CD4-positive, alpha-beta memory T cell (primary cell): ENCODE measurements around the gene EGR4. TPM values are rescaled to one million over a fixed set of nuclear protein-coding genes. Genes with fewer than 3 reads are reported as not detected.

Experiments used
- CTCF ChIA-PET: fragments of 350-600 bp; sonication (Branson Sonifier 250); formaldehyde crosslinking; loops from one replicate; lab custom pipeline; 2021; ENCODE audit warnings: inconsistent platforms; ENCODE audit not compliant: partially characterized antibody; lab: Charles Lee
- POLR2A ChIA-PET: fragments of 350-600 bp; sonication (Branson Sonifier 250); formaldehyde crosslinking; loops from one replicate; lab custom pipeline; 2021; ENCODE audit not compliant: partially characterized antibody; lab: Charles Lee
- DNase-seq, 5 donors: peaks; one replicate each; pipeline versions ENCODE4 v3.0.0 to v3.0.0-alpha.2; 2020 to 2022; ENCODE audit warnings: mixed read lengths in 1 of 5
- H3K27ac ChIP-seq: one replicate; pipeline ENCODE4 v1.7.0; 2013; ENCODE audit warnings: low read depth, low read length
- H3K27me3 ChIP-seq: 2 replicates; pipeline ENCODE4 v1.7.0; 2013; ENCODE audit warnings: mild to moderate bottlenecking, low read length, moderate library complexity; ENCODE audit not compliant: insufficient read depth
- H3K36me3 ChIP-seq: 2 replicates; pipeline ENCODE4 v1.7.0; 2013; ENCODE audit warnings: mild to moderate bottlenecking, low read length, moderate library complexity; ENCODE audit not compliant: insufficient read depth
- H3K4me1 ChIP-seq: 2 replicates; pipeline ENCODE4 v1.7.0; 2013; ENCODE audit warnings: mild to moderate bottlenecking, low read length, moderate library complexity; ENCODE audit not compliant: insufficient read depth
- H3K4me3 ChIP-seq, 2 donors: one replicate each; pipeline ENCODE4 v1.7.0; 2013; ENCODE audit warnings: low read length in 2 of 2, mild to moderate bottlenecking in 1 of 2
- H3K9me3 ChIP-seq, 2 donors: one replicate each; pipeline ENCODE4 v1.7.0; 2013; ENCODE audit warnings: low read length in 2 of 2, control low read depth in 1 of 2; ENCODE audit not compliant: control insufficient read depth in 1 of 2
- H3K27ac Mint-ChIP-seq, 7 donors: one replicate each; pipeline ENCODE4 v1.8.0; 2020 to 2021; ENCODE audit warnings: mixed read lengths in 7 of 7, mild to moderate bottlenecking in 6 of 7, inconsistent platforms in 3 of 7, moderate library complexity in 3 of 7
- H3K27me3 Mint-ChIP-seq, 2 donors: one replicate each; pipeline ENCODE4 v1.8.0; 2020 to 2021; ENCODE audit warnings: mixed read lengths in 2 of 2
- H3K36me3 Mint-ChIP-seq, 2 donors: one replicate each; pipeline ENCODE4 v1.8.0; 2020 to 2021; ENCODE audit warnings: mixed read lengths in 2 of 2, inconsistent platforms in 1 of 2, mild to moderate bottlenecking in 1 of 2
- H3K4me1 Mint-ChIP-seq, 4 donors: one replicate each; pipeline ENCODE4 v1.8.0; 2020 to 2021; ENCODE audit warnings: mixed read lengths in 4 of 4, mild to moderate bottlenecking in 1 of 4
- H3K4me3 Mint-ChIP-seq, 8 donors: one replicate each; pipeline ENCODE4 v1.8.0; 2020 to 2021; ENCODE audit warnings: mixed read lengths in 8 of 8, mild to moderate bottlenecking in 7 of 8, moderate library complexity in 6 of 8, inconsistent platforms in 3 of 8
- H3K9me3 Mint-ChIP-seq, 8 donors: one replicate each; pipeline ENCODE4 v1.8.0; 2020 to 2021; ENCODE audit warnings: mixed read lengths in 8 of 8, mild to moderate bottlenecking in 5 of 8, inconsistent platforms in 3 of 8, moderate library complexity in 1 of 8
- intact Hi-C: fragments of 100-400 bp; cut with micrococcal nuclease; formaldehyde crosslinking; loops from one replicate; pipeline ENCODE4 v1.15.1; 2023
- polyA plus RNA-seq, 2 donors: library from polyadenylated mRNA; unstranded; fragments of 300-500 nt; fragmentation: Illumina TruSeq; gene quantifications; one replicate each; pipeline ENCODE4 v1.2.3, GENCODE V29; 2021
- total RNA-seq, 2 experiments: library from RNA; stranded (reverse); gene quantifications; one replicate each; pipeline ENCODE4 v1.2.3, GENCODE V29; 2021

The EGR4 gene
- total and polyA plus RNA-seq, 4 experiments from 2014 or later, result not detected

GRCh38 chr2:73297151-73297559 is 3.8 kb upstream of the EGR4 start:
- no peaks in the 10 kb centered on the region for H3K9me3 ChIP-seq
- POLR2A ChIA-PET, result no interaction called here
- CTCF ChIA-PET, result no interaction called here
- H3K27ac ChIP-seq, result no peak overlapping the region
- Mint-ChIP-seq H3K9me3 (no peaks in the 10 kb centered on the region), H3K36me3 (no peaks in the 10 kb centered on the region), H3K4me1 (peaks cover 0 to 8% (median 5%) of the 10 kb centered on the region in 4 donors), H3K27ac (no peak overlapping the region), H3K27me3 (peaks cover 44 to 50% of the 10 kb centered on the region in 2 donors), H3K4me3 (no peak overlapping the region)
- no peaks in the 10 kb centered on the region for H3K36me3 ChIP-seq
- no peak for DNase-seq
- H3K27me3 ChIP-seq, result peaks cover 25% of the 10 kb centered on the region
- peaks cover 15% of the 10 kb centered on the region for H3K4me1 ChIP-seq
- intact Hi-C loops, result no loop called here
- H3K4me3 ChIP-seq, result no peak overlapping the region

- peaks cover 0 to 1% of the 10 kb centered on the region in 2 donors for H3K36me3 Mint-ChIP-seq
- peak overlapping the region in 1 of 8 donors; percentile 36 for H3K4me3 Mint-ChIP-seq
- intact Hi-C loops, result no loop called here
- no peak overlapping the region for H3K4me3 ChIP-seq
- H3K27ac ChIP-seq, result no peak overlapping the region
- ChIA-PET POLR2A (no interaction called here), CTCF (no interaction called here)
- H3K4me1 Mint-ChIP-seq, result peaks cover 5 to 21% (median 12%) of the 10 kb centered on the region in 4 donors
- no peak overlapping the region for H3K27ac Mint-ChIP-seq
- peaks cover 30% of the 10 kb centered on the region for H3K27me3 ChIP-seq
- no peaks in the 10 kb centered on the region for H3K36me3 ChIP-seq
- no peak for DNase-seq
- H3K9me3 ChIP-seq, result no peaks in the 10 kb centered on the region
- peaks cover 41 to 43% of the 10 kb centered on the region in 2 donors for H3K27me3 Mint-ChIP-seq
- H3K4me1 ChIP-seq, result peaks cover 26% of the 10 kb centered on the region
- peaks cover 0 to 2% (median 0%) of the 10 kb centered on the region in 8 donors for H3K9me3 Mint-ChIP-seq
These were observed 2.5 kb upstream of the EGR4 start for GRCh38 chr2:73295751-73296400.

- H3K36me3 Mint-ChIP-seq, result peaks cover 0 to 1% of the 10 kb centered on the region in 2 donors
- Histone ChIP-seq H3K9me3 (no peaks in the 10 kb centered on the region), H3K4me3 (no peak overlapping the region), H3K27me3 (peaks cover 30% of the 10 kb centered on the region), H3K36me3 (no peaks in the 10 kb centered on the region), H3K27ac (no peak overlapping the region), H3K4me1 (peaks cover 28% of the 10 kb centered on the region)
- ChIA-PET CTCF (interaction anchor here (0.8 kb wide), 1 partner anchor 82 kb away, joined by 3 read pairs; no protein-coding TSS in a partner anchor), POLR2A (interaction anchor here (1.2 kb wide), 2 partner anchors 60 to 91 kb away, joined by 6 read pairs; partner anchors contain the start of genes ALMS1 and CCT7)
- peaks cover 6 to 22% (median 15%) of the 10 kb centered on the region in 4 donors for H3K4me1 Mint-ChIP-seq
- no peak for DNase-seq
- peaks cover 37 to 39% of the 10 kb centered on the region in 2 donors for H3K27me3 Mint-ChIP-seq
- peaks cover 0 to 2% (median 0%) of the 10 kb centered on the region in 8 donors for H3K9me3 Mint-ChIP-seq
- H3K27ac Mint-ChIP-seq, result no peak overlapping the region
- intact Hi-C loops, result loop anchor here (5.0 kb wide), 2 partner anchors 82 to 222 kb away; partner anchors contain the start of genes SFXN5 and SMYD5
- peak overlapping the region in 1 of 8 donors; percentile 18 for H3K4me3 Mint-ChIP-seq
These were observed 891 bp upstream of the EGR4 start for GRCh38 chr2:73294239-73294638.

GRCh38 chr2:73292906-73293533 is 328 bp downstream of the EGR4 start:
- POLR2A ChIA-PET, result interaction anchor here (0.6 to 1.2 kb wide), 4 partner anchors 59 to 606 kb away, joined by 3 to 6 read pairs (median 4); partner anchors contain the start of genes ALMS1 and CCT7
- H3K4me1 Mint-ChIP-seq, result peaks cover 6 to 22% (median 15%) of the 10 kb centered on the region in 4 donors
- peaks cover 38 to 45% of the 10 kb centered on the region in 2 donors for H3K27me3 Mint-ChIP-seq
- Histone ChIP-seq H3K4me3 (peak overlapping the region in 1 of 2 donors; percentile 55), H3K27ac (no peak overlapping the region), H3K27me3 (peaks cover 30% of the 10 kb centered on the region), H3K9me3 (no peaks in the 10 kb centered on the region), H3K4me1 (peaks cover 28% of the 10 kb centered on the region), H3K36me3 (no peaks in the 10 kb centered on the region)
- CTCF ChIA-PET, result interaction anchor here (1.3 to 5.0 kb wide), 2 partner anchors 21 to 59 kb away, joined by 4 to 54 read pairs; partner anchors contain the start of genes CCT7 and PRADC1
- DNase-seq, result peak in 1 of 5 donors; percentile 28
- H3K4me3 Mint-ChIP-seq, result peak overlapping the region; percentile 49 to 87 (median 74)
- H3K27ac Mint-ChIP-seq, result peak overlapping the region in 3 of 7 donors; percentile 46 to 77 (median 69)
- intact Hi-C loops, result loop anchor here (1.0 to 5.0 kb wide), 4 partner anchors 24 to 221 kb away; partner anchors contain the start of genes ALMS1, SFXN5 and SMYD5
- H3K9me3 Mint-ChIP-seq, result peaks cover 0 to 2% (median 0%) of the 10 kb centered on the region in 8 donors
- peaks cover 0 to 1% of the 10 kb centered on the region in 2 donors for H3K36me3 Mint-ChIP-seq

GRCh38 chr2:73292316-73292905 is 937 bp downstream of the EGR4 start:
- Mint-ChIP-seq H3K9me3 (peaks cover 0 to 2% (median 0%) of the 10 kb centered on the region in 8 donors), H3K4me1 (peaks cover 6 to 22% (median 15%) of the 10 kb centered on the region in 4 donors), H3K4me3 (peak overlapping the region; percentile 6 to 87 (median 74)), H3K36me3 (peaks cover 0 to 1% of the 10 kb centered on the region in 2 donors), H3K27ac (peak overlapping the region in 3 of 7 donors; percentile 45 to 77 (median 46)), H3K27me3 (peaks cover 33 to 39% of the 10 kb centered on the region in 2 donors)
- CTCF ChIA-PET, result interaction anchor here (1.3 to 5.0 kb wide), 2 partner anchors 21 to 58 kb away, joined by 4 to 54 read pairs; partner anchors contain the start of genes CCT7 and PRADC1
- peaks cover 28% of the 10 kb centered on the region for H3K4me1 ChIP-seq
- no peaks in the 10 kb centered on the region for H3K9me3 ChIP-seq
- DNase-seq, result no peak
- H3K27me3 ChIP-seq, result peaks cover 27% of the 10 kb centered on the region
- H3K36me3 ChIP-seq, result no peaks in the 10 kb centered on the region
- H3K27ac ChIP-seq, result no peak overlapping the region
- POLR2A ChIA-PET, result interaction anchor here (1.0 to 3.3 kb wide), 2 partner anchors 58 to 93 kb away, joined by 3 to 18 read pairs; partner anchors contain the start of genes ALMS1 and CCT7
- peak overlapping the region in 1 of 2 donors; percentile 55 for H3K4me3 ChIP-seq
- intact Hi-C loops, result loop anchor here (5.0 kb wide), 2 partner anchors 80 to 220 kb away; partner anchors contain the start of genes SFXN5 and SMYD5

- Mint-ChIP-seq H3K4me3 (peak overlapping the region; percentile 51 to 88 (median 79)), H3K4me1 (peaks cover 6 to 22% (median 15%) of the 10 kb centered on the region in 4 donors), H3K36me3 (peaks cover 0 to 1% of the 10 kb centered on the region in 2 donors), H3K9me3 (peaks cover 0 to 2% (median 0%) of the 10 kb centered on the region in 8 donors), H3K27ac (peak overlapping the region in 3 of 7 donors; percentile 17 to 83 (median 31)), H3K27me3 (peaks cover 25 to 36% of the 10 kb centered on the region in 2 donors)
- H3K4me3 ChIP-seq, result no peak overlapping the region
- H3K27ac ChIP-seq, result no peak overlapping the region
- ChIA-PET POLR2A (interaction anchor here (1.0 to 3.3 kb wide), 3 partner anchors 57 to 94 kb away, joined by 3 to 18 read pairs (median 5); partner anchors contain the start of genes ALMS1, CCT7 and PRADC1), CTCF (interaction anchor here (1.4 to 5.0 kb wide), 7 partner anchors 19 to 94 kb away, joined by 3 to 54 read pairs (median 11); partner anchors contain the start of genes ALMS1, CCT7, PRADC1 and SMYD5)
- no peaks in the 10 kb centered on the region for H3K9me3 ChIP-seq
- DNase-seq, result no peak
- no peaks in the 10 kb centered on the region for H3K36me3 ChIP-seq
- intact Hi-C loops, result loop anchor here (5.0 kb wide), 2 partner anchors 79 to 219 kb away; partner anchors contain the start of genes SFXN5 and SMYD5
- peaks cover 28% of the 10 kb centered on the region for H3K4me1 ChIP-seq
- H3K27me3 ChIP-seq, result peaks cover 27% of the 10 kb centered on the region
These were observed 1.7 kb downstream of the EGR4 start for GRCh38 chr2:73291461-73292315.
